ENCODE measurements around the gene AP3S2. TPM values are rescaled to one million over a fixed set of nuclear protein-coding genes. Genes with fewer than 3 reads are reported as not detected.

The AP3S2 gene
- total RNA-seq, 1 experiment from 2014 or later = 23.3 TPM

DNA sequence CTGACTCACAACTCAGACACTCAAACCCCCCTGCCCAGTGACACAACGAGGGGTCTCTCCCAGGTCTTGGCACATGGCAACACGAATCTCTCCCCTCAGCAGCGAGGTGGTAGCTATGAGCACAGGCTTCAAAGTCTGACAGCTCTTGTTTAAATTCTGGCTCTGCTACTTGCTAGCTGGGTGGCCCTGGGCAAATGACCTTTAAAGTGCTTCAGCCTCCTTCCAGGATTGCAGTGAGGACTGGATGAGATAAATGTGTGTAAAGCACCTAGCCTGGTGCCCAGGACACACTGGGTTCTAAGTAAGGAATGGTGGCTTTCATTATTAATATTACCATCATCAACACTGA lies 56.0 kb downstream of the AP3S2 start:
- Histone ChIP-seq H3K36me3 (ENCODE audit: control insufficient read depth in 1 of 2, insufficient read depth in 2 of 2, low read length in 2 of 2) (peaks cover 14 to 20% of the 10 kb centered on the region in 2 experiments), H3K27me3 (ENCODE audit: insufficient read depth, low read length) (no peaks in the 10 kb centered on the region), H3K9me2 (ENCODE audit: insufficient read depth) (no peaks in the 10 kb centered on the region), H3K9me3 (ENCODE audit: control insufficient read depth in 1 of 2, insufficient read depth in 1 of 2, low read depth in 1 of 2, low read length in 2 of 2) (no peaks in the 10 kb centered on the region), H3K4me3 (replicated peaks in 1 of 2; ENCODE audit: low read depth in 1 of 2, low read length in 2 of 2) (no peak overlapping the region), H3K4me1 (ENCODE audit: control insufficient read depth in 1 of 2, insufficient read depth in 2 of 2, low read length in 2 of 2) (peaks cover 2 to 20% of the 10 kb centered on the region in 2 experiments; a peak in 2 of 4 replicates), H3K27ac (ENCODE audit: low read depth, low read length) (no peak overlapping the region), H3K4me2 (ENCODE audit: low read length) (no peak overlapping the region), H3K9ac (ENCODE audit: low read length) (no peak overlapping the region), H4K20me1 (ENCODE audit: insufficient read depth) (no peaks in the 10 kb centered on the region), H2AFZ (ENCODE audit: low read depth, low read length, poor library complexity, severe bottlenecking) (no peak overlapping the region), H3K79me2 (ENCODE audit: insufficient read depth, low read length) (0 out of 2 replicates have a peak, but pooled peaks cover 3% of the 10 kb centered on the region)
- no peak for ATAC-seq
- no peak for DNase-seq (ENCODE audit: low read depth, low spot score)
- no TSS peak for BruUV-seq (replicated peaks)
- RAD21 ChIA-PET (ENCODE audit: low non-redundant PET in 1 of 2, low total read pairs in 2 of 2, uncharacterized antibody in 2 of 2, unreplicated experiment in 2 of 2) = no interaction called here
- intact Hi-C loops (cut with micrococcal nuclease) = no loop called here
- TF ChIP-seq JUND (IDR thresholded peaks at IDR 0.05) (no peak), TCF7L2 (IDR thresholded peaks at IDR 0.05; ENCODE audit: borderline replicate concordance, extremely low read depth, insufficient read depth, insufficient read length) (no peak), SP1 (IDR thresholded peaks at IDR 0.05; ENCODE audit: low read depth) (no peak), SIN3A (IDR thresholded peaks at IDR 0.05; ENCODE audit: low read depth) (no peak), POLR2AphosphoS5 (IDR thresholded peaks at IDR 0.05; ENCODE audit: low read depth, low read length) (no peak)
- TF ChIP-seq, protein P1, sequence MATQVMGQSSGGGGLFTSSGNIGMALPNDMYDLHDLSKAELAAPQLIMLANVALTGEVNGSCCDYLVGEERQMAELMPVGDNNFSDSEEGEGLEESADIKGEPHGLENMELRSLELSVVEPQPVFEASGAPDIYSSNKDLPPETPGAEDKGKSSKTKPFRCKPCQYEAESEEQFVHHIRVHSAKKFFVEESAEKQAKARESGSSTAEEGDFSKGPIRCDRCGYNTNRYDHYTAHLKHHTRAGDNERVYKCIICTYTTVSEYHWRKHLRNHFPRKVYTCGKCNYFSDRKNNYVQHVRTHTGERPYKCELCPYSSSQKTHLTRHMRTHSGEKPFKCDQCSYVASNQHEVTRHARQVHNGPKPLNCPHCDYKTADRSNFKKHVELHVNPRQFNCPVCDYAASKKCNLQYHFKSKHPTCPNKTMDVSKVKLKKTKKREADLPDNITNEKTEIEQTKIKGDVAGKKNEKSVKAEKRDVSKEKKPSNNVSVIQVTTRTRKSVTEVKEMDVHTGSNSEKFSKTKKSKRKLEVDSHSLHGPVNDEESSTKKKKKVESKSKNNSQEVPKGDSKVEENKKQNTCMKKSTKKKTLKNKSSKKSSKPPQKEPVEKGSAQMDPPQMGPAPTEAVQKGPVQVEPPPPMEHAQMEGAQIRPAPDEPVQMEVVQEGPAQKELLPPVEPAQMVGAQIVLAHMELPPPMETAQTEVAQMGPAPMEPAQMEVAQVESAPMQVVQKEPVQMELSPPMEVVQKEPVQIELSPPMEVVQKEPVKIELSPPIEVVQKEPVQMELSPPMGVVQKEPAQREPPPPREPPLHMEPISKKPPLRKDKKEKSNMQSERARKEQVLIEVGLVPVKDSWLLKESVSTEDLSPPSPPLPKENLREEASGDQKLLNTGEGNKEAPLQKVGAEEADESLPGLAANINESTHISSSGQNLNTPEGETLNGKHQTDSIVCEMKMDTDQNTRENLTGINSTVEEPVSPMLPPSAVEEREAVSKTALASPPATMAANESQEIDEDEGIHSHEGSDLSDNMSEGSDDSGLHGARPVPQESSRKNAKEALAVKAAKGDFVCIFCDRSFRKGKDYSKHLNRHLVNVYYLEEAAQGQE (IDR thresholded peaks at IDR 0.05; ENCODE audit: low read depth) = no peak
- TF ChIP-seq, protein P2, sequence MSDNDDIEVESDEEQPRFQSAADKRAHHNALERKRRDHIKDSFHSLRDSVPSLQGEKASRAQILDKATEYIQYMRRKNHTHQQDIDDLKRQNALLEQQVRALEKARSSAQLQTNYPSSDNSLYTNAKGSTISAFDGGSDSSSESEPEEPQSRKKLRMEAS (IDR thresholded peaks at IDR 0.05) = no peak
- POLR2A ChIA-PET = no interaction called here
- CTCF ChIA-PET = no interaction called here
